Cardiac muscle cell (in vitro differentiated cells and primary cell): ENCODE results near the gene LRRC45. TPM values are rescaled to one million over a fixed set of nuclear protein-coding genes. Genes with fewer than 3 reads are reported as not detected.

Experiments
- DNase-seq, 2 donors: peaks; one replicate each; pipeline versions ENCODE4 v3.0.0 to v3.0.0-alpha.2; 2010 to 2017; ENCODE audit warnings: low read depth in 1 of 2, low spot score in 1 of 2
- H3K27ac ChIP-seq: fragments of 200-600 bp; sonication (generic); 2 replicates; pipeline ENCODE4 v1.5.1; 2016
- H3K27me3 ChIP-seq: fragments of 200-600 bp; sonication (generic); 2 replicates; pipeline ENCODE4 v1.6.0; 2016; ENCODE audit warnings: control low read depth
- H3K36me3 ChIP-seq: fragments of 200-600 bp; sonication (generic); 2 replicates; pipeline ENCODE4 v1.5.1; 2016; ENCODE audit warnings: control low read depth
- H3K4me1 ChIP-seq: fragments of 200-600 bp; sonication (generic); 2 replicates; pipeline ENCODE4 v1.8.1; 2017; ENCODE audit warnings: low read depth, mild to moderate bottlenecking, mixed run types
- H3K4me3 ChIP-seq: fragments of 200-600 bp; sonication (generic); 2 replicates; pipeline ENCODE4 v1.5.1; 2016; ENCODE audit warnings: mild to moderate bottlenecking
- H3K9me3 ChIP-seq: fragments of 200-600 bp; sonication (generic); 2 replicates; pipeline ENCODE4 v1.5.1; 2017; ENCODE audit warnings: low read depth, mild to moderate bottlenecking, control low read depth
- polyA plus RNA-seq: library from polyadenylated mRNA; unstranded; fragments of >200 nt; fragmentation: Nextera tagmentation; extraction: Ambion mirVana; gene quantifications from 2 replicates; pipeline ENCODE4 v1.2.1, GENCODE V29; 2016
- total RNA-seq: library from RNA; depleted of rRNA; stranded (reverse); fragments of >200 nt; gene quantifications from 2 replicates; pipeline ENCODE4 v1.2.3, GENCODE V29; 2016
- TF ChIP-seq, protein P1 (sequence below): IDR thresholded peaks from 2 replicates; pipeline ENCODE4 v1.5.1; 2012; ENCODE audit warnings: low read depth, mild to moderate bottlenecking, low read length

LRRC45 gene
- total and polyA plus RNA-seq, 2 experiments from 2014 or later, result 31.8 to 36.5 TPM

DNA sequence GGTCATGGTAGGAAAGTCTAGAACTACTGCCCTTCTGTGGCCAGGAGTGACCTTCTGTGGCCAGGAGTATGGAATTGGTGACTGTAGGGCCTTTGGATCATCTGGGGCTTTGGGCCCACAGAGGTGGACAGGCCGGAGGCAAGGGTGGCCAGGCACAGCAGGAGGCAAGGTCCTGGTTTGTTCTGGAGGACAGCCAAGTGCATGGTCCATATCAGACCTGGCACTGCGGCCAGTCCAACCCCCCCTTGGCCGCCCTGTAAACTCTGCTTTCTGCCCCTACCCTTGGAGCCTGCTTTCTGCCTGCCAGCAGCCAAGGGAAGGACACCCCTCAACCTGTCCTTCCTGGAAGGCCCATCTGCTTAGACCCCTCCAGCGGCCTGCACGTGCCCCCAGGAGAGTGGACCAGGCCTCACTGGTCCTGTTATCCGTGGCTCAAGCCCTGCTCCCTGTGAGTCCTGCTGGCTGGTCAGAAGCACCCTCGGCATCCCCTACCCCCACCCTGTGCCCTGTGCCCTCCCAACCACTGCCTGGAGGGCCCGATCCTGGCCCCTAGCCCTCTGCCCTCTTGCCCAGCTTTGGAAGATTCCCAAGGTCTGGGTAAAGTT, 16.7 kb downstream of the LRRC45 start:
- DNase-seq, result no peak
- H3K36me3 ChIP-seq, result no peaks in the 10 kb centered on the region
- no peak overlapping the region for H3K4me3 ChIP-seq
- H3K4me1 ChIP-seq, result peaks cover 8% of the 10 kb centered on the region
- no peaks in the 10 kb centered on the region for H3K9me3 ChIP-seq
- TF ChIP-seq, protein P1, sequence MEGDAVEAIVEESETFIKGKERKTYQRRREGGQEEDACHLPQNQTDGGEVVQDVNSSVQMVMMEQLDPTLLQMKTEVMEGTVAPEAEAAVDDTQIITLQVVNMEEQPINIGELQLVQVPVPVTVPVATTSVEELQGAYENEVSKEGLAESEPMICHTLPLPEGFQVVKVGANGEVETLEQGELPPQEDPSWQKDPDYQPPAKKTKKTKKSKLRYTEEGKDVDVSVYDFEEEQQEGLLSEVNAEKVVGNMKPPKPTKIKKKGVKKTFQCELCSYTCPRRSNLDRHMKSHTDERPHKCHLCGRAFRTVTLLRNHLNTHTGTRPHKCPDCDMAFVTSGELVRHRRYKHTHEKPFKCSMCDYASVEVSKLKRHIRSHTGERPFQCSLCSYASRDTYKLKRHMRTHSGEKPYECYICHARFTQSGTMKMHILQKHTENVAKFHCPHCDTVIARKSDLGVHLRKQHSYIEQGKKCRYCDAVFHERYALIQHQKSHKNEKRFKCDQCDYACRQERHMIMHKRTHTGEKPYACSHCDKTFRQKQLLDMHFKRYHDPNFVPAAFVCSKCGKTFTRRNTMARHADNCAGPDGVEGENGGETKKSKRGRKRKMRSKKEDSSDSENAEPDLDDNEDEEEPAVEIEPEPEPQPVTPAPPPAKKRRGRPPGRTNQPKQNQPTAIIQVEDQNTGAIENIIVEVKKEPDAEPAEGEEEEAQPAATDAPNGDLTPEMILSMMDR, result no peak
- no peak overlapping the region for H3K27ac ChIP-seq
- no peaks in the 10 kb centered on the region for H3K27me3 ChIP-seq

- H3K4me1 ChIP-seq, result peaks cover 4% of the 10 kb centered on the region
- TF ChIP-seq, protein P1, result no peak
- no peaks in the 10 kb centered on the region for H3K9me3 ChIP-seq
- no peak for DNase-seq
- H3K4me3 ChIP-seq, result no peak overlapping the region
- H3K27ac ChIP-seq, result no peak overlapping the region
- no peaks in the 10 kb centered on the region for H3K27me3 ChIP-seq
- H3K36me3 ChIP-seq, result no peaks in the 10 kb centered on the region
These were observed 18.2 kb downstream of the LRRC45 start for GRCh38 chr17:82041144-82041814.

GRCh38 chr17:82042649-82043048, 19.5 kb downstream of the LRRC45 start:
- Histone ChIP-seq H3K9me3 (no peaks in the 10 kb centered on the region), H3K27me3 (no peaks in the 10 kb centered on the region), H3K36me3 (no peaks in the 10 kb centered on the region), H3K4me3 (no peak overlapping the region), H3K4me1 (no peaks in the 10 kb centered on the region), H3K27ac (no peak overlapping the region)
- DNase-seq, result no peak
- TF ChIP-seq, protein P1, result no peak

DNA sequence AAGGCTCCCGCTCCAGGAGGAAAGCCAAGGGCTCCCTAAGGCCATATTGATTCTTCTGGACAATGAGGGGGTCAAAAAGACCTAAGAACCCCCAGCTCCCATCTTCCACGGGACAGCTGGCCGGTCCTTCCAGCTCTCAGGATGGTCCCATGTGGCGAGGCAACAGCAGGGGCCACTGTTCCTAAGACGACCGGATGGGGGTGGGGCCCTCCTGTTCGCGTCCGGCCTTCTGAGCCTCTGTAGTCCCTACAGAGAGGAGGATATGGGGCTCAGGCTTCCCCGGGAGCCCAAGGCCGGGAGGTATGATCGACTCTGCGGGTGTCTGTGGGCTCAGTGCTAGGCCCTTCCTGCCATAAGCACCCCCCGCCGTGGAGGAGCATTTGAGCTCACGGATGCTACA, 20.4 kb downstream of the LRRC45 start:
- Histone ChIP-seq H3K4me1 (no peaks in the 10 kb centered on the region), H3K4me3 (no peak overlapping the region), H3K27me3 (no peaks in the 10 kb centered on the region), H3K9me3 (no peaks in the 10 kb centered on the region), H3K27ac (no peak overlapping the region), H3K36me3 (no peaks in the 10 kb centered on the region)
- TF ChIP-seq, protein P1, result no peak
- no peak for DNase-seq

DNA sequence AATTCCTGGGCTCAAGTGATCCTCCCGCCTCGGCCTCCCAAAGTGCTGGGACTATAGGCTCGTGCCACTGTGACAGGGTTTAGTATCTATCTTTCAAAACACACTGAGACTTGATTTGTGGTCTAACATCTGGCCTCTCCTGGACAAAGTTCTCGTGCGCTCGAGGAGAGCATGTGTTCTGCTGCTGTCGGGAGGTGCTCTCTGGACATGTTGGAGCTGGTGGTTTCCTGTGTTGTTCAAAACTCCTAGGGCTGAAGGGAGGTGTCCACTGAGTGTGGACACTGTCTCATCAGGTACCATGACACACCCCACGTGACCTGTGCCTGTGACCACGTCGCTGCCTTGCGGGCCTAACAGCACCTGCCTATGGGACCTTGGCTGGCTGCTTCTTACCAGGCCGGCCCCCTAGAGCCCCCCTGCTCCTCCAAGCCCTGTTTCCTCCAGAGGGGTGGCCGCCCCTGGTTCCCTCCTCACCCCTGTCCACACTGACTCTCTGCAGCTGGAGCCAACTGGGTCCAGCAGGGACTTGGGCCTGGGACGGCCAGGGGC, 22.9 kb downstream of the LRRC45 start:
- Histone ChIP-seq H3K36me3 (no peaks in the 10 kb centered on the region), H3K27ac (peak overlapping the region; percentile 32), H3K4me1 (no peaks in the 10 kb centered on the region), H3K9me3 (no peaks in the 10 kb centered on the region), H3K4me3 (no peak overlapping the region), H3K27me3 (no peaks in the 10 kb centered on the region)
- DNase-seq, result no peak
- TF ChIP-seq, protein P1, result no peak
